Upper lobe of left lung (tissue), 4 donors: ENCODE data around the gene BLVRB.

Source experiments
- CTCF ChIP-seq, 6 experiments: fragments of 450-650 bp in 4 of 6; fragments of 200-600 bp in 2 of 6; sonication (generic) in 2 of 6; IDR thresholded peaks; one replicate each; pipeline ENCODE4 v1.5.1; 2016 to 2019; ENCODE audit warnings: antibody characterized with exemption in 6 of 6
- POLR2A ChIP-seq, 4 donors: fragments of 450-650 bp; IDR thresholded peaks; one replicate each; pipeline ENCODE4 v1.5.1; 2016 to 2017; ENCODE audit warnings: antibody characterized with exemption in 4 of 4, mild to moderate bottlenecking in 2 of 4

- TF ChIP-seq CTCF (IDR thresholded peaks at IDR 0.05) (no peak), POLR2A (IDR thresholded peaks at IDR 0.05) (no peak)
Measured at GRCh38 chr19:40431698-40432097, 33.8 kb downstream of the BLVRB start.
